WI38 (cell line): Measurements from ENCODE around the gene HOOK2.
A peak's percentile ranks its signal among the peaks of the same experiment; 100 is the strongest.
"Not testable (repeated sequence)": the region's sequence is repeated elsewhere in the genome, so short reads cannot be mapped to it uniquely, and the experiment has no call there.

Source experiments
- H3K4me3 ChIP-seq: 2 replicates; pipeline ENCODE4 v1.5.1; 2011; ENCODE audit warnings: low read depth, mild to moderate bottlenecking, control low read depth, low read length
- CTCF ChIP-seq: IDR thresholded peaks from 2 replicates; pipeline ENCODE4 v1.5.1; 2012; ENCODE audit warnings: low read depth, mild to moderate bottlenecking, control low read depth, low read length

The HOOK2 gene

GRCh38 chr19:12727745-12728433 lies 47.5 kb downstream of the HOOK2 start:
- no peak overlapping the region for H3K4me3 ChIP-seq
- TF ChIP-seq CTCF = no peak

- no peak overlapping the region for H3K4me3 ChIP-seq
- TF ChIP-seq CTCF = no peak
These were observed 48.4 kb downstream of the HOOK2 start for GRCh38 chr19:12726988-12727316.

- not testable (repeated sequence) for H3K4me3 ChIP-seq
These were observed 49.7 kb downstream of the HOOK2 start for GRCh38 chr19:12725612-12726011.

GRCh38 chr19:12723641-12724426 lies 51.5 kb downstream of the HOOK2 start, which contains the start of gene TNPO2:
Gene TNPO2, minus strand, starts transcription at chr19:12723932. Its CDS starts 2,955 bp downstream, at chr19:12720977.
- no peak for TF ChIP-seq CTCF
- H3K4me3 ChIP-seq = peak within 1 kb of the TSS; percentile 86

GRCh38 chr19:12723381-12723640 lies 52.0 kb downstream of the HOOK2 start:
- no peak for TF ChIP-seq CTCF
- H3K4me3 ChIP-seq = peak overlapping the region; percentile 86

- peak overlapping the region; percentile 86 for H3K4me3 ChIP-seq
- no peak for TF ChIP-seq CTCF
These were observed 52.6 kb downstream of the HOOK2 start for GRCh38 chr19:12722566-12723380.

- peak overlapping the region; percentile 86 for H3K4me3 ChIP-seq
- TF ChIP-seq CTCF = no peak
These were observed 53.4 kb downstream of the HOOK2 start for GRCh38 chr19:12721656-12722565.
